OCI-LY3 (cell line): ENCODE measurements around the gene POLR1C.

Source experiments
- EZH2phosphoT487 ChIP-seq: fragments of 200-600 bp; shearing (Covaris generic); IDR thresholded peaks from 2 replicates; pipeline ENCODE4 v1.6.1; 2018; ENCODE audit warnings: antibody characterized with exemption, mixed run types, low read depth
- TF ChIP-seq, protein P1 (sequence below): fragments of 200-600, 300-600 bp; sonication (generic); IDR thresholded peaks from 2 replicates; pipeline ENCODE4 v1.5.1; 2014; ENCODE audit warnings: antibody characterized with exemption, low read length, low read depth

DNA sequence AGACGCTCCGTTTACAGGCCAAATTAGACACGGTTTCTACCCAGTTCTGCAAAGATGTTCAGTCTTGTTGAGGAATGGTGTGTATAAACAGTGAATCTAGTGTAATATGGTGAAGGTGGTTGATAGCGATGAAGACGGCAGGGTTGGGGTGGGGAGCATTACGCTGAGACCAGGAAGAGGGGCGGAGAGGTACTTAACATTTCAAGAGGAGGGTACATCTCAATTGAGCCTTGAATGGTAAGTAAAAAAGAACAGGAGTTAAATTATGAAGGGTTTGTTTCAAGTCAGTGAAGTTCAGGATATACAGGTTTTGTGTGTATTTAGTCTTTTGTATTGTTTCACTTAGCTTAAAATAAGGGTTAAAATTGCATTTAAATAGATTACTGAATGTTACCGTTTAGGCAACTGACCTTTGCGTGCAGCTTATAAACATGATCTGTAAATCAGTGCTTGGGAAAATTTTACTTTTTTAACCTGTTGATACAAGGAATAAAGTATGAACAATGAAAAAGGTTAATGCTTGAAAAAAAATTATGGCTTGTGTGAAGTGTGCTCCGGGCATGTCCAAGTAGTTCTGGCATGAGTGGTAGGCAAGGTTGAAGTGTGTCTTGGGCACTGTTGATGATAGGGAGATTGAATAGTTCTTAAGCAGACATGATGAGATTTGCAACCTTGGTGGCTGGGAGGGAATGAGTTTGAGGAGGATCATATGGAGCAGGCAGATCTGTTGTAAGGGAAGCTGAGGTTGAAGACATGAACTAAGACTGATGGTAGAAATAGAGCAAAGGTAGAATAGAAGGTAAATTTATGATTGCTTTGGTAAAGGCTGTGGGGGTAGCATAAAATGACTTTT, 842 bp downstream of the POLR1C start:
- TF ChIP-seq, protein P1, sequence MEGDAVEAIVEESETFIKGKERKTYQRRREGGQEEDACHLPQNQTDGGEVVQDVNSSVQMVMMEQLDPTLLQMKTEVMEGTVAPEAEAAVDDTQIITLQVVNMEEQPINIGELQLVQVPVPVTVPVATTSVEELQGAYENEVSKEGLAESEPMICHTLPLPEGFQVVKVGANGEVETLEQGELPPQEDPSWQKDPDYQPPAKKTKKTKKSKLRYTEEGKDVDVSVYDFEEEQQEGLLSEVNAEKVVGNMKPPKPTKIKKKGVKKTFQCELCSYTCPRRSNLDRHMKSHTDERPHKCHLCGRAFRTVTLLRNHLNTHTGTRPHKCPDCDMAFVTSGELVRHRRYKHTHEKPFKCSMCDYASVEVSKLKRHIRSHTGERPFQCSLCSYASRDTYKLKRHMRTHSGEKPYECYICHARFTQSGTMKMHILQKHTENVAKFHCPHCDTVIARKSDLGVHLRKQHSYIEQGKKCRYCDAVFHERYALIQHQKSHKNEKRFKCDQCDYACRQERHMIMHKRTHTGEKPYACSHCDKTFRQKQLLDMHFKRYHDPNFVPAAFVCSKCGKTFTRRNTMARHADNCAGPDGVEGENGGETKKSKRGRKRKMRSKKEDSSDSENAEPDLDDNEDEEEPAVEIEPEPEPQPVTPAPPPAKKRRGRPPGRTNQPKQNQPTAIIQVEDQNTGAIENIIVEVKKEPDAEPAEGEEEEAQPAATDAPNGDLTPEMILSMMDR, result no peak
- no peak for TF ChIP-seq EZH2phosphoT487
